Fibroblast of lung (primary cell): ENCODE data around the gene LYPLA2. TPM values are rescaled to one million over a fixed set of nuclear protein-coding genes. Genes with fewer than 3 reads are reported as not detected.

Source experiments
- DNase-seq, 2 donors: peaks; one replicate each; pipeline versions ENCODE4 v3.0.0 to v3.0.0-alpha.2; 2010; ENCODE audit warnings: low read depth in 2 of 2
- H2AFZ ChIP-seq: 2 replicates; pipeline ENCODE4 v1.5.1; 2012; ENCODE audit warnings: low read length, control low read depth, inconsistent platforms
- H3K27ac ChIP-seq: 2 replicates; pipeline ENCODE4 v1.5.1; 2011; ENCODE audit warnings: low read length, control low read depth; ENCODE audit not compliant: insufficient read depth
- H3K27me3 ChIP-seq: 2 replicates; pipeline ENCODE4 v1.5.1; 2011; ENCODE audit warnings: mild to moderate bottlenecking, low read length; ENCODE audit not compliant: control insufficient read depth, insufficient read depth
- H3K36me3 ChIP-seq: 2 replicates; pipeline ENCODE4 v1.5.1; 2011; ENCODE audit warnings: low read length; ENCODE audit not compliant: control insufficient read depth, insufficient read depth
- H3K4me1 ChIP-seq: 2 replicates; pipeline ENCODE4 v1.5.1; 2011; ENCODE audit warnings: low read length; ENCODE audit not compliant: control insufficient read depth, insufficient read depth; ENCODE audit errors: extremely low read depth
- H3K4me2 ChIP-seq: 2 replicates; pipeline ENCODE4 v1.5.1; 2011; ENCODE audit warnings: low read length, control low read depth; ENCODE audit not compliant: insufficient read depth; ENCODE audit errors: extremely low read depth
- H3K4me3 ChIP-seq, 4 experiments: fragments of 200-600 bp in 1 of 4; sonication (generic) in 1 of 4; replicated peaks in 1 of 4; 2 replicates each; pipeline ENCODE4 v1.5.1; 2011 to 2016; ENCODE audit warnings: low read length in 4 of 4, low read depth in 3 of 4, mild to moderate bottlenecking in 3 of 4, control low read depth in 2 of 4, inconsistent platforms in 1 of 4, mixed read lengths in 1 of 4; ENCODE audit not compliant: insufficient read depth in 1 of 4; ENCODE audit errors: control extremely low read depth in 1 of 4
- H3K79me2 ChIP-seq: 2 replicates; pipeline ENCODE4 v1.5.1; 2012; ENCODE audit warnings: mild to moderate bottlenecking, low read length, inconsistent platforms; ENCODE audit not compliant: control insufficient read depth, insufficient read depth
- H3K9ac ChIP-seq: 2 replicates; pipeline ENCODE4 v1.5.1; 2011; ENCODE audit warnings: mild to moderate bottlenecking, low read length, control low read depth; ENCODE audit not compliant: insufficient read depth
- H3K9me3 ChIP-seq: 2 replicates; pipeline ENCODE4 v1.5.1; 2012; ENCODE audit warnings: low read depth, low read length; ENCODE audit not compliant: control insufficient read depth, insufficient read depth
- H4K20me1 ChIP-seq: 2 replicates; pipeline ENCODE4 v1.5.1; 2011; ENCODE audit warnings: low read length; ENCODE audit not compliant: control insufficient read depth, insufficient read depth; ENCODE audit errors: extremely low read depth
- EZH2 ChIP-seq: IDR thresholded peaks from 2 replicates; pipeline ENCODE4 v1.5.1; 2012; ENCODE audit warnings: low read length, control low read depth, mild to moderate bottlenecking; ENCODE audit errors: missing control alignments
- polyA minus RNA-seq: library from RNA; depleted of rRNA, polyadenylated mRNA; stranded (reverse); fragments of >200 nt; gene quantifications from 2 replicates; pipeline ENCODE4 v1.2.3, GENCODE V29; 2011; ENCODE audit warnings: low replicate concordance
- polyA plus RNA-seq, 2 donors: library from polyadenylated mRNA; depleted of rRNA in 1 of 2; stranded (reverse) in 1 of 2; unstranded in 1 of 2; fragments of >200 nt; gene quantifications; 2 replicates each; pipeline ENCODE4 v1.2.1, GENCODE V29; 2011 to 2012; ENCODE audit warnings: missing spikeins in 1 of 2
- total RNA-seq: library from RNA; depleted of rRNA; stranded (reverse); fragments of >200 nt; gene quantifications from 2 replicates; pipeline ENCODE4 v1.2.1, GENCODE V29; 2014
- TF ChIP-seq, protein P1 (sequence below), 2 donors: IDR thresholded peaks in 1 of 2; conservative IDR thresholded peaks in 1 of 2; 1 replicate in 1 of 2; 2 replicates in 1 of 2; pipeline ENCODE4 v1.5.1; 2011 to 2012; ENCODE audit warnings: low read length in 2 of 2, control low read depth in 1 of 2, inconsistent platforms in 1 of 2, low read depth in 1 of 2, mild to moderate bottlenecking in 1 of 2

Gene LYPLA2
- total RNA-seq (27.5 and 29.2 TPM in 2 replicates), polyA plus RNA-seq (20.4 and 29.1 TPM in 2 replicates), polyA minus RNA-seq (18.8 and 36.4 TPM in 2 replicates)
- polyA plus RNA-seq (2012): 25.1 and 44.1 TPM in 2 replicates

DNA sequence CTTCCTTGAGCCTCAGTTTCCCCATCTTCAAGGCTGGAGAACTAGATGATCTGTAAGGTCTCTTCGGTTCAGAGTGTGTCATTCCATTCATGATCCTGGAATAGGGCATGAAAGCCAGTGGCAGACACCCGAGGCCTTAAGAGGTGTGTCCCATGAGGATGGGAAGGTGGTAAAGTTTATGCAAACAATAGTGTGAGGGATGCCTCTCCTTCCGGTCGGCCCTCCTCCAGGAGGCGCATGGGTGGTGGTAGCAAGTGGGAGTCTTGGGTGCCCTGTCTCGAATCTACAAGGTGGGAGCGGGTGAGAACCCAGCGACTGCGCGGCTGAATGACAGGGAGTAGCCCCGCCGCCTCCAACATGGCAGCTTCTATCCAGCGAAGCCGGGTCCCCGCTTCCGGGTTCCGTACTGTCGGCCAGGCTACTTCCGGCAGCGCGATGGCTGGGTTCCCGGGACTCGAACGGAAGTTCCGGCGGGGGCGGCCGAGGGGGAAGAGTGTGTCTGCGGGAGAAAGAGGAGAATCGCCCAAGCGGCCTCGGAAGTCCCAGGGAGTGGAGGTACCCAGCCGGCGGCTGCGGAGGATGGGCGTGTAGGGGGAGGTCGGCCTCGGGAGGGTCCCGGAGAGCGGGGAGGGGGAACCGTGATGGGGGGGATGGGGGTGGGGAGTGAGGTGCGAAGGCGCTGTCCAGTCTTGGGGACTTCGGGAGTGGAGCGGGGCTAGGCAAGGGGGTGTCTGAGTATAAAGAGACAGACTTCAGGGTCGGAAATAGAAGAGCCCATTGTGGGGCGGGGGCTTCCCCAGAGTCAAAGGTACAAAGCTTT lies at the start of gene LYPLA2:
Gene LYPLA2 (plus strand): TSS at position 450 of the 820 bp plus-strand sequence. CDS start 1,538 bp downstream, outside the sequence.
- Histone ChIP-seq H3K4me1 (peaks cover 13% of the 10 kb centered on the region), H3K27ac (peak within 1 kb of the TSS; percentile 72), H4K20me1 (no peaks in the 10 kb centered on the region), H3K79me2 (peaks cover 16% of the 10 kb centered on the region), H3K4me2 (peak within 1 kb of the TSS; percentile 88), H3K36me3 (peaks cover 7% of the 10 kb centered on the region), H3K27me3 (no peaks in the 10 kb centered on the region), H3K9ac (peak within 1 kb of the TSS; percentile 59), H3K9me3 (no peaks in the 10 kb centered on the region), H2AFZ (peak within 1 kb of the TSS; percentile 95), H3K4me3 (peak within 1 kb of the TSS; percentile 55 to 96 (median 84))
- peak; percentile 88 to 89 for DNase-seq
- TF ChIP-seq EZH2: no peak
- TF ChIP-seq, protein P1, sequence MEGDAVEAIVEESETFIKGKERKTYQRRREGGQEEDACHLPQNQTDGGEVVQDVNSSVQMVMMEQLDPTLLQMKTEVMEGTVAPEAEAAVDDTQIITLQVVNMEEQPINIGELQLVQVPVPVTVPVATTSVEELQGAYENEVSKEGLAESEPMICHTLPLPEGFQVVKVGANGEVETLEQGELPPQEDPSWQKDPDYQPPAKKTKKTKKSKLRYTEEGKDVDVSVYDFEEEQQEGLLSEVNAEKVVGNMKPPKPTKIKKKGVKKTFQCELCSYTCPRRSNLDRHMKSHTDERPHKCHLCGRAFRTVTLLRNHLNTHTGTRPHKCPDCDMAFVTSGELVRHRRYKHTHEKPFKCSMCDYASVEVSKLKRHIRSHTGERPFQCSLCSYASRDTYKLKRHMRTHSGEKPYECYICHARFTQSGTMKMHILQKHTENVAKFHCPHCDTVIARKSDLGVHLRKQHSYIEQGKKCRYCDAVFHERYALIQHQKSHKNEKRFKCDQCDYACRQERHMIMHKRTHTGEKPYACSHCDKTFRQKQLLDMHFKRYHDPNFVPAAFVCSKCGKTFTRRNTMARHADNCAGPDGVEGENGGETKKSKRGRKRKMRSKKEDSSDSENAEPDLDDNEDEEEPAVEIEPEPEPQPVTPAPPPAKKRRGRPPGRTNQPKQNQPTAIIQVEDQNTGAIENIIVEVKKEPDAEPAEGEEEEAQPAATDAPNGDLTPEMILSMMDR (conservative IDR thresholded peaks at IDR 0.05 in 1 of 2, IDR thresholded peaks at IDR 0.05 in 1 of 2; ENCODE audit: low read depth in 1 of 2, low read length in 2 of 2): no peak

DNA sequence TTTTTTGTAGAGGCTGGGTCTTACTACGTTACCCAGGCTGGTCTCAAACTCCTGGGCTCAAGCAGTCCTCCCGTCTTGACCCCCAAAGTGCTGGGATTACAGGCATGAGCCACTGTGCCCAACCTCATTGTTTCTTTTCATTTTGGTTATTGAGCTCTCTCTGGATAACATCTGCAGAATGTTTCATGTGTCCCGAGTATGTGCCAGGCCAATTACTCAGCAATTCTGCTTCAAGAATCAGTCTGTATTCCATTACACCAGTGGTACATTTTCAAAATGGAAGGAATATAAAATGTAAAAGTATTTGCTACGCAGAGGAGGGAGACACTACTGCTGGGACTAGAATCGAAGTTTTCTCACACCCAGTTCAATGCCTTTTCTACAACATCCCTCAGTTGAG lies 49.3 kb upstream of the LYPLA2 start:
- TF ChIP-seq, protein P1 (conservative IDR thresholded peaks at IDR 0.05 in 1 of 2, IDR thresholded peaks at IDR 0.05 in 1 of 2; ENCODE audit: low read depth in 1 of 2, low read length in 2 of 2): no peak
- TF ChIP-seq EZH2: no peak
- Histone ChIP-seq H3K36me3 (no peaks in the 10 kb centered on the region), H3K4me3 (no peak overlapping the region), H3K9me3 (no peaks in the 10 kb centered on the region), H3K4me2 (no peak overlapping the region), H3K27ac (no peak overlapping the region), H3K4me1 (peaks cover 3% of the 10 kb centered on the region), H3K9ac (no peak overlapping the region), H3K79me2 (peaks cover 30% of the 10 kb centered on the region), H3K27me3 (no peaks in the 10 kb centered on the region), H4K20me1 (no peaks in the 10 kb centered on the region), H2AFZ (no peak overlapping the region)
- no peak for DNase-seq

DNA sequence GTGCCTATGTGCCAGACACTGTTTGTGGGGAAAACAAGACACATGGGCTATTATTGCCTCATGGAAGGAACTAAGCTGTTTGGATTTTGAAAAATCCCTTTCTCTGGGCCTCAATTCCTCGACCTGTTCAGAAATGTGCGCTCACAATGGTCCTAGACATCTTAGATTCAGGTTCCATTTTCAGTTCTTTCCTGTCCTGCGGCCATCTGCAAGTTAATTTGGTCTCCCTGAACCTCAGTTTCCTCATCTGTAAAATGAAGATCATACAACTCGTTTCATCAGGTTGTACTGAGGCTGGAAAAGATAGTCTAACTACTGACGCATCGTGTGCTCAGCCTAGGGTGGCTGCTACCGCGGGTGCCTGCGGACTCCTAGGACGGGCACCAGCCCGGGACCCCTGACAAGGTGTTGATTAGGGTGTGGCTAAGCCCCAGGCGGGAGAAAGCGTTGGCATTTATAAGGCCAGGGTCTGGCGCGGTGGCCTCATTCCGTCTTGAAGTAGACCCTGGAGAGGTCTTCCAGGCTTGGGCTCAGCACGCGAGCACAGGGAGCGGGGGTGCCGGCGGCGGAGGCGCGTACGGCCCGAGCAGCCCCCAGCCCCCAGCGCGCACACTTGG lies 48.2 kb upstream of the LYPLA2 start:
- Histone ChIP-seq H3K9ac (peak overlapping the region; percentile 81), H3K79me2 (peaks cover 41% of the 10 kb centered on the region), H3K27me3 (no peaks in the 10 kb centered on the region), H3K27ac (peak overlapping the region; percentile 75), H3K4me3 (peak overlapping the region; percentile 52 to 89 (median 76)), H3K4me1 (peaks cover 3% of the 10 kb centered on the region), H2AFZ (peak overlapping the region; percentile 61), H3K9me3 (no peaks in the 10 kb centered on the region), H3K36me3 (no peaks in the 10 kb centered on the region), H3K4me2 (peak overlapping the region; percentile 83), H4K20me1 (no peaks in the 10 kb centered on the region)
- TF ChIP-seq EZH2: no peak
- TF ChIP-seq, protein P1 (conservative IDR thresholded peaks at IDR 0.05 in 1 of 2, IDR thresholded peaks at IDR 0.05 in 1 of 2; ENCODE audit: low read depth in 1 of 2, low read length in 2 of 2): no peak
- peak in 1 of 2 donors; percentile 31 for DNase-seq
